Cardiac ventricle fibroblast (primary cell): ENCODE results near the gene HAVCR1. TPM values are rescaled to one million over a fixed set of nuclear protein-coding genes. Genes with fewer than 3 reads are reported as not detected.

Source experiments
- total RNA-seq: library from RNA; depleted of rRNA; stranded (reverse); fragments of >200 nt; gene quantifications from 2 replicates; pipeline ENCODE4 v1.2.3, GENCODE V29; 2015

HAVCR1 gene
- not detected in 2 replicates for total RNA-seq

DNA sequence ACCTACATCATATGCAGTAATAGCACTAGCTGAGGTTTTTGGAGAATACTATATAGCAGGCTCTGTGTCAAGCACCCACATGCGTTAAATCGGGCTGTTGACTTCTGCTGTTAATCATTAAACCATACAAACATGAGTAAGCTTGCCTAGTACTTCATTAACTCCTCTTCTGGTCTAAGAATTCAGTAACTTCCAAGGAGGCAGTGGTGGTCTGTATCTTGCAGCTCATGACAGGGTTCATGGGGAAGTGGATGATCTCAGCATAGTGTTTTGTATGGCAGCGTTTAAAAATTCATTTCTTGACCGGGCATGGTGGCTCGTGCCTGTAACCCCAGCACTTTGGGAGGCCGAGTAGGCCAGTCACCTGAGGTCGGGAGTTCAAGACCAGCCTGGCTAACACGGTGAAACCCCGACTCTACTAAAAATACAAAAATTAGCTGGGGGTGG is at the start of gene HAVCR1:
HAVCR1 (minus strand) TSS at position 24 of the 447 bp plus-strand sequence. CDS start 1,173 bp downstream, outside the sequence.

Other genes starting within 250 kb of the HAVCR1 start
- gene PPP1R2B, start 208.8 kb downstream of the HAVCR1 start, total RNA-seq, result not detected in 2 replicates
- gene TIMD4, start 95.9 kb downstream of the HAVCR1 start, total RNA-seq, result not detected in 2 replicates
- gene HAVCR2, start 49.9 kb upstream of the HAVCR1 start, total RNA-seq, result 0.39 and 0.75 TPM in 2 replicates
- gene MED7, start 83.7 kb upstream of the HAVCR1 start, total RNA-seq, result 9.7 and 16.6 TPM in 2 replicates
- gene GARIN3, start 107.1 kb upstream of the HAVCR1 start, total RNA-seq, result not detected in 2 replicates
- not detected in 2 replicates for gene ITK, start 121.7 kb upstream of the HAVCR1 start, total RNA-seq
- 1.4 and 4.5 TPM in 2 replicates for gene CYFIP2, start 207.0 kb upstream of the HAVCR1 start, total RNA-seq